SU-DHL-6 (cell line): ENCODE data around the gene KAT6B.

Experiments
- H2AFZ ChIP-seq: fragments of 200-600 bp; sonication (generic); 2 replicates; pipeline ENCODE4 v1.6.1; 2014; ENCODE audit warnings: low read depth, mild to moderate bottlenecking, moderate library complexity, mixed read lengths, antibody characterized with exemption, low read length; ENCODE audit not compliant: severe bottlenecking
- H3F3A ChIP-seq: fragments of 200-600 bp; shearing (Covaris generic); 2 replicates; pipeline ENCODE4 v1.6.0; 2016; ENCODE audit warnings: antibody characterized with exemption, mild to moderate bottlenecking; ENCODE audit not compliant: insufficient read depth
- H3K27ac ChIP-seq: fragments of 200-600 bp; sonication (generic); 2 replicates; pipeline ENCODE4 v1.5.1; 2016; ENCODE audit warnings: low read depth, mild to moderate bottlenecking, low read length, moderate library complexity, mixed read lengths
- H3K27me3 ChIP-seq: fragments of 200-600 bp; sonication (generic), shearing (Covaris generic); 2 replicates; pipeline ENCODE4 v1.6.0; 2014; ENCODE audit warnings: mild to moderate bottlenecking, low read length
- H3K36me3 ChIP-seq: fragments of 200-600 bp; sonication (generic); 2 replicates; pipeline ENCODE4 v1.6.1; 2014; ENCODE audit warnings: mild to moderate bottlenecking, low read length, mixed read lengths
- H3K4me2 ChIP-seq: fragments of 300-600, 200-600 bp; shearing (Covaris generic), sonication (generic); 2 replicates; pipeline ENCODE4 v1.6.0; 2014; ENCODE audit warnings: low read length, low read depth, mild to moderate bottlenecking; ENCODE audit not compliant: poor library complexity, severe bottlenecking
- H3K4me3 ChIP-seq: fragments of 200-600 bp; sonication (generic); 2 replicates; pipeline ENCODE4 v1.5.1; 2014; ENCODE audit warnings: antibody characterized with exemption, low read length, mild to moderate bottlenecking, mixed read lengths; ENCODE audit not compliant: insufficient read depth, poor library complexity, severe bottlenecking
- H3K79me2 ChIP-seq: fragments of 200-600 bp; sonication (generic); 2 replicates; pipeline ENCODE4 v1.6.1; 2014; ENCODE audit warnings: mild to moderate bottlenecking, low read length, moderate library complexity; ENCODE audit not compliant: insufficient read depth
- H3K9ac ChIP-seq: fragments of 200-600 bp; sonication (generic); 2 replicates; pipeline ENCODE4 v1.7.0; 2014; ENCODE audit warnings: mild to moderate bottlenecking, low read length
- H3K9me2 ChIP-seq: fragments of 200-600 bp; sonication (generic); replicated peaks from 2 replicates; pipeline ENCODE4 v1.6.1; 2014; ENCODE audit warnings: low read length; ENCODE audit not compliant: insufficient read depth
- H3K9me3 ChIP-seq: fragments of 200-600 bp; sonication (generic); 2 replicates; pipeline ENCODE4 v1.6.1; 2014; ENCODE audit warnings: low read length, mixed read lengths; ENCODE audit not compliant: insufficient read depth
- H4K20me1 ChIP-seq: fragments of 200-600 bp; sonication (generic); 2 replicates; pipeline ENCODE4 v1.6.1; 2014; ENCODE audit warnings: low read depth, mild to moderate bottlenecking, antibody characterized with exemption, low read length, moderate library complexity, mixed read lengths
- CTCF ChIP-seq: fragments of 200-600 bp; sonication (generic); IDR thresholded peaks from one replicate; pipeline ENCODE4 v1.5.1; 2017; ENCODE audit warnings: antibody characterized with exemption, mild to moderate bottlenecking, low read length, moderate library complexity; ENCODE audit not compliant: insufficient read depth, poor library complexity, severe bottlenecking
- EZH2phosphoT487 ChIP-seq: fragments of 200-600 bp; sonication (generic), shearing (Covaris generic); conservative IDR thresholded peaks from 2 replicates; pipeline ENCODE4 v1.6.1; 2018; ENCODE audit warnings: mild to moderate bottlenecking, antibody characterized with exemption, low read length, moderate library complexity, mixed read lengths

KAT6B gene

GRCh38 chr10:75011221-75011620 is 184.8 kb downstream of the KAT6B start:
- Histone ChIP-seq H3K36me3 (no peaks in the 10 kb centered on the region), H3K27me3 (no peaks in the 10 kb centered on the region), H3K4me3 (no peak overlapping the region), H3F3A (no peaks in the 10 kb centered on the region), H2AFZ (no peak overlapping the region), H3K9ac (no peak overlapping the region), H3K27ac (no peak overlapping the region), H3K9me3 (no peaks in the 10 kb centered on the region), H4K20me1 (no peaks in the 10 kb centered on the region), H3K79me2 (no peaks in the 10 kb centered on the region), H3K4me2 (no peak overlapping the region), H3K9me2 (no peaks in the 10 kb centered on the region)
- no peak for TF ChIP-seq EZH2phosphoT487
- no peak for TF ChIP-seq CTCF

- H2AFZ ChIP-seq: no peak overlapping the region
- no peaks in the 10 kb centered on the region for H4K20me1 ChIP-seq
- no peak overlapping the region for H3K27ac ChIP-seq
- no peaks in the 10 kb centered on the region for H3K27me3 ChIP-seq
- no peak overlapping the region for H3K4me2 ChIP-seq
- H3F3A ChIP-seq: no peaks in the 10 kb centered on the region
- no peak overlapping the region for H3K4me3 ChIP-seq
- no peaks in the 10 kb centered on the region for H3K9me2 ChIP-seq
- no peaks in the 10 kb centered on the region for H3K79me2 ChIP-seq
- no peaks in the 10 kb centered on the region for H3K9me3 ChIP-seq
- no peaks in the 10 kb centered on the region for H3K36me3 ChIP-seq
- TF ChIP-seq EZH2phosphoT487 (no peak), CTCF (no peak)
- no peak overlapping the region for H3K9ac ChIP-seq
Measured at GRCh38 chr10:75012471-75012870, 186.1 kb downstream of the KAT6B start.

DNA sequence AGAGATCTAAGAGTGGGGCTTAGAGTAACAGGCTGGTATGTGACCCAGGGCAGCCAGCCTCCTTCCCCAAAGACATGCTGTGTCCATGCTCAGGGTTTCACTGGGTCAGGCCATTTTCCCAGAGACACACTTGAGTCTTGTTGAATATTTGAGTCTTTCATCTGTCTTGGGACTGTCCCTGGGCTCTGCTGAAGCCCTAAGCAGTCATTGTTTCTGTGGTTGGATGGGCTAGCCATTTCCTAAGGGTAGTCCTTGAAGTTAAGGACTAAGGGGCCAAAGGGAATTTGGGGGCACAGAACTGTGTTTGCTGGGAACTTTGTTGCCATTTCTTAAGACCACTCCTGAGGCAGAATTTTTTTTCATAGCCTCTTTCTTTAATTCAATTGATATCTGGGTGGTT is 186.6 kb downstream of the KAT6B start:
- Histone ChIP-seq H3K27me3 (no peaks in the 10 kb centered on the region), H2AFZ (no peak overlapping the region), H3K27ac (no peak overlapping the region), H3K4me3 (no peak overlapping the region), H3K4me2 (no peak overlapping the region), H3K9ac (no peak overlapping the region), H3K79me2 (no peaks in the 10 kb centered on the region), H4K20me1 (no peaks in the 10 kb centered on the region), H3K9me2 (no peaks in the 10 kb centered on the region), H3F3A (no peaks in the 10 kb centered on the region), H3K9me3 (no peaks in the 10 kb centered on the region), H3K36me3 (no peaks in the 10 kb centered on the region)
- TF ChIP-seq EZH2phosphoT487 (no peak), CTCF (no peak)

DNA sequence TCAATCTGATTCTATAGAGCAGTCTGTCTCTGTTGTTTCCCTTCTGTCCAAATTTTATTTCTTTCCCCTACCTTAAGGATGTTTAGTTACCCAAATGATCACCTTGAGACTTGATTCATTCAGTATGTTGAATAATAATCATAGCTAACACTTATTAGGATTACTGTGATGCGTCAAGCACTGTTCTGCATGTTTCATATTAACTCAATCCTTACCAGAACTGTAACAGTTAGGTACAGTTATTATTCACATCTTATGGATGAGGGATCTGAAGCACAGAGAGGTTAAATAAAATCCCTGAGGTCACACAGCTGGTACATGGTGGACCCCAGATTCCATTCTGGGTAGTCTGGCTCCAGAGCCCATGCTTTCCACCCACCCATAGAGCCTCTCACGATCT is 187.1 kb downstream of the KAT6B start:
- Histone ChIP-seq H3K4me3 (no peak overlapping the region), H3K9ac (no peak overlapping the region), H3K4me2 (no peak overlapping the region), H3K79me2 (no peaks in the 10 kb centered on the region), H4K20me1 (no peaks in the 10 kb centered on the region), H3K36me3 (no peaks in the 10 kb centered on the region), H3K9me2 (no peaks in the 10 kb centered on the region), H2AFZ (no peak overlapping the region), H3K9me3 (no peaks in the 10 kb centered on the region), H3K27ac (no peak overlapping the region), H3K27me3 (no peaks in the 10 kb centered on the region), H3F3A (no peaks in the 10 kb centered on the region)
- TF ChIP-seq CTCF: no peak
- TF ChIP-seq EZH2phosphoT487: no peak
